ENCODE measurements around the gene RASSF10. TPM values are rescaled to one million over a fixed set of nuclear protein-coding genes. Genes with fewer than 3 reads are reported as not detected.

Gene RASSF10
- polyA plus RNA-seq, 1 donor (not counting 4 experiments of a cell fraction or from before 2014, with no cell fraction given) = 2.1 TPM

DNA sequence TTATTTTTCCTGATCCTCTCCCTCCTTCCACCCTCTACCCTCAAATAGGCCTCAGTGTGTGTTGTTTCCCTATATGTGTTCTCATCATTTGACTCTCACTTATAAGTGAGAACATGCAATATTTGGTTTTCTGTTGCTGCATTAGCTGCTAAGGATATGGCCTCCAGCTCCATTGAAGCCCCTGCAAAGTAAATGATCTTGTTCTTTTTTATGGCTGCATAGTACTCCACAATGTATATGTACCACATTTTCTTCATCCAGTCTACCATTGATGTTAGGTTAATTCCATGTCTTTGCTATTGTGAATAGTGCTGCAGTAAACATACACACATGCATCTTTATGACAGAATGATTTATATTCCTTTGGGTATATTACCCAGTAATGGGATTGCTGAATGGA, 13.3 kb upstream of the RASSF10 start:
- Histone ChIP-seq H3K4me3 (ENCODE audit: control insufficient read depth in 2 of 3, extremely low read depth in 1 of 3, insufficient read depth in 2 of 3, low read depth in 1 of 3, low read length in 3 of 3) (no peak overlapping the region), H3K27ac (ENCODE audit: control insufficient read depth, insufficient read depth, low read length) (no peak overlapping the region), H3K36me3 (ENCODE audit: control insufficient read depth in 2 of 2, extremely low read depth in 1 of 2, insufficient read depth in 2 of 2, low read length in 2 of 2) (peaks cover 0 to 3% of the 10 kb centered on the region in 2 experiments), H3K4me2 (ENCODE audit: control insufficient read depth, extremely low read depth, insufficient read depth, low read depth, low read length) (no peak overlapping the region), H3K4me1 (ENCODE audit: control insufficient read depth, extremely low read depth, insufficient read depth, low read length) (peaks cover 16% of the 10 kb centered on the region), H3K9me1 (ENCODE audit: control insufficient read depth, extremely low read depth, insufficient read depth, low read length) (no peaks in the 10 kb centered on the region), H3K79me2 (ENCODE audit: control insufficient read depth, insufficient read depth, low read length) (no peaks in the 10 kb centered on the region), H4K20me1 (ENCODE audit: control insufficient read depth, extremely low read depth, insufficient read depth, low read length) (no peaks in the 10 kb centered on the region), H3K27me3 (ENCODE audit: control insufficient read depth, extremely low read depth, insufficient read depth, low read length) (no peaks in the 10 kb centered on the region), H3K9me3 (ENCODE audit: control insufficient read depth, low read depth, low read length) (peaks cover 1% of the 10 kb centered on the region), H2AFZ (ENCODE audit: control insufficient read depth, low read length) (no peak overlapping the region), H3K9ac (ENCODE audit: control insufficient read depth, extremely low read depth, insufficient read depth, low read length) (no peak overlapping the region)
- FAIRE-seq (no peak), DNase-seq (ENCODE audit: low read depth, low spot score) (no peak)
- dilution Hi-C loops (cut with MboI; ENCODE audit: extremely low pct_ligation_motif_present, low sequenced_read_pairs) = loop anchor here (25.0 kb wide), 1 partner anchor 166 kb away; no protein-coding TSS in a partner anchor
- TF ChIP-seq EZH2 (IDR thresholded peaks at IDR 0.05; ENCODE audit: low read length) = no peak
- TF ChIP-seq, protein P1, sequence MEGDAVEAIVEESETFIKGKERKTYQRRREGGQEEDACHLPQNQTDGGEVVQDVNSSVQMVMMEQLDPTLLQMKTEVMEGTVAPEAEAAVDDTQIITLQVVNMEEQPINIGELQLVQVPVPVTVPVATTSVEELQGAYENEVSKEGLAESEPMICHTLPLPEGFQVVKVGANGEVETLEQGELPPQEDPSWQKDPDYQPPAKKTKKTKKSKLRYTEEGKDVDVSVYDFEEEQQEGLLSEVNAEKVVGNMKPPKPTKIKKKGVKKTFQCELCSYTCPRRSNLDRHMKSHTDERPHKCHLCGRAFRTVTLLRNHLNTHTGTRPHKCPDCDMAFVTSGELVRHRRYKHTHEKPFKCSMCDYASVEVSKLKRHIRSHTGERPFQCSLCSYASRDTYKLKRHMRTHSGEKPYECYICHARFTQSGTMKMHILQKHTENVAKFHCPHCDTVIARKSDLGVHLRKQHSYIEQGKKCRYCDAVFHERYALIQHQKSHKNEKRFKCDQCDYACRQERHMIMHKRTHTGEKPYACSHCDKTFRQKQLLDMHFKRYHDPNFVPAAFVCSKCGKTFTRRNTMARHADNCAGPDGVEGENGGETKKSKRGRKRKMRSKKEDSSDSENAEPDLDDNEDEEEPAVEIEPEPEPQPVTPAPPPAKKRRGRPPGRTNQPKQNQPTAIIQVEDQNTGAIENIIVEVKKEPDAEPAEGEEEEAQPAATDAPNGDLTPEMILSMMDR (optimal IDR thresholded peaks at IDR 0.05 in 1 of 3, IDR thresholded peaks at IDR 0.05 in 1 of 3, conservative IDR thresholded peaks at IDR 0.05 in 1 of 3; ENCODE audit: extremely low read depth in 1 of 3, insufficient read depth in 2 of 3, low read length in 3 of 3) = no peak

DNA sequence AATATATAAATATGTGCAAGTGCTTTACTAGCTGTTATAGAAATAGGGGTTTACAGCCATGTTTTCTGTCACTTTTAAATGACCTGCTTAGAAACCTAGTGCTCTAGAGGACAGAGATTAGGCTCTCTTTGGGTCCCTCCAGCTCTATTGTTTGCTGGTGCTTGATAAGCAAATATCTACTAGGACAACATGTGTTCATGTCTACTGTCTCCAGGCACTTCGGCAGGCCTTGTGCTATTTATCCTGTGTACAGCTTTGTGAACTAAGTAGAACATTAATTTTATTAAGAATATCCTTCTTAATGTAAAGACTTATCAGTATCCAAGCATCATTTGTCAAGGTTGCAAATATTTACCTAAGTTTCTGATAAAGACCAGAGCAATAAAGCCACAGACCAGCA, 11.9 kb upstream of the RASSF10 start:
- H3K27ac ChIP-seq (ENCODE audit: control insufficient read depth, insufficient read depth, low read length) = no peak overlapping the region
- peaks cover 1% of the 10 kb centered on the region for H3K9me3 ChIP-seq (ENCODE audit: control insufficient read depth, low read depth, low read length)
- H3K9ac ChIP-seq (ENCODE audit: control insufficient read depth, extremely low read depth, insufficient read depth, low read length) = no peak overlapping the region
- no peaks in the 10 kb centered on the region for H3K27me3 ChIP-seq (ENCODE audit: control insufficient read depth, extremely low read depth, insufficient read depth, low read length)
- H3K4me3 ChIP-seq (ENCODE audit: control insufficient read depth in 2 of 3, extremely low read depth in 1 of 3, insufficient read depth in 2 of 3, low read depth in 1 of 3, low read length in 3 of 3) = no peak overlapping the region
- no peak overlapping the region for H2AFZ ChIP-seq (ENCODE audit: control insufficient read depth, low read length)
- dilution Hi-C loops (cut with MboI; ENCODE audit: extremely low pct_ligation_motif_present, low sequenced_read_pairs) = loop anchor here (25.0 kb wide), 1 partner anchor 165 kb away; no protein-coding TSS in a partner anchor
- H3K79me2 ChIP-seq (ENCODE audit: control insufficient read depth, insufficient read depth, low read length) = no peaks in the 10 kb centered on the region
- no peak for FAIRE-seq
- peaks cover 0 to 3% of the 10 kb centered on the region in 2 experiments for H3K36me3 ChIP-seq (ENCODE audit: control insufficient read depth in 2 of 2, extremely low read depth in 1 of 2, insufficient read depth in 2 of 2, low read length in 2 of 2)
- no peaks in the 10 kb centered on the region for H4K20me1 ChIP-seq (ENCODE audit: control insufficient read depth, extremely low read depth, insufficient read depth, low read length)
- H3K9me1 ChIP-seq (ENCODE audit: control insufficient read depth, extremely low read depth, insufficient read depth, low read length) = no peaks in the 10 kb centered on the region
- H3K4me2 ChIP-seq (ENCODE audit: control insufficient read depth, extremely low read depth, insufficient read depth, low read depth, low read length) = no peak overlapping the region
- peaks cover 16% of the 10 kb centered on the region for H3K4me1 ChIP-seq (ENCODE audit: control insufficient read depth, extremely low read depth, insufficient read depth, low read length)
- no peak for TF ChIP-seq EZH2 (IDR thresholded peaks at IDR 0.05; ENCODE audit: low read length)
- TF ChIP-seq, protein P1 (optimal IDR thresholded peaks at IDR 0.05 in 1 of 3, IDR thresholded peaks at IDR 0.05 in 1 of 3, conservative IDR thresholded peaks at IDR 0.05 in 1 of 3; ENCODE audit: extremely low read depth in 1 of 3, insufficient read depth in 2 of 3, low read length in 3 of 3) = no peak
- DNase-seq (ENCODE audit: low read depth, low spot score) = no peak

All from keratinocyte (primary cell).